Neural progenitor cell (in vitro differentiated cells): ENCODE measurements around the gene TNNT3.

Experiments
- CTCF ChIP-seq: fragments of 200-600 bp; sonication (generic); IDR thresholded peaks from 2 replicates; pipeline ENCODE4 v1.5.1; 2017; ENCODE audit warnings: antibody characterized with exemption, mild to moderate bottlenecking
- EZH2 ChIP-seq: fragments of 200-600 bp; sonication (generic); IDR thresholded peaks from 2 replicates; pipeline ENCODE4 v1.6.1; 2017; ENCODE audit warnings: antibody characterized with exemption, mild to moderate bottlenecking, moderate library complexity
- EZH2phosphoT487 ChIP-seq: fragments of 200-600 bp; sonication (generic); IDR thresholded peaks from 2 replicates; pipeline ENCODE4 v1.6.1; 2017; ENCODE audit warnings: antibody characterized with exemption

- TF ChIP-seq CTCF, result no peak
- TF ChIP-seq EZH2phosphoT487, result no peak
- no peak for TF ChIP-seq EZH2
These were observed 34.2 kb downstream of the TNNT3 start for GRCh38 chr11:1953489-1954266.
